Fibroblast of lung (primary cell): ENCODE results near the gene MRPS18A. TPM values are rescaled to one million over a fixed set of nuclear protein-coding genes. Genes with fewer than 3 reads are reported as not detected.

ENCODE experiments used
- DNase-seq, 2 donors: peaks; one replicate each; pipeline versions ENCODE4 v3.0.0 to v3.0.0-alpha.2; 2010; ENCODE audit warnings: low read depth in 2 of 2
- H2AFZ ChIP-seq: 2 replicates; pipeline ENCODE4 v1.5.1; 2012; ENCODE audit warnings: low read length, control low read depth, inconsistent platforms
- H3K27ac ChIP-seq: 2 replicates; pipeline ENCODE4 v1.5.1; 2011; ENCODE audit warnings: low read length, control low read depth; ENCODE audit not compliant: insufficient read depth
- H3K27me3 ChIP-seq: 2 replicates; pipeline ENCODE4 v1.5.1; 2011; ENCODE audit warnings: mild to moderate bottlenecking, low read length; ENCODE audit not compliant: control insufficient read depth, insufficient read depth
- H3K36me3 ChIP-seq: 2 replicates; pipeline ENCODE4 v1.5.1; 2011; ENCODE audit warnings: low read length; ENCODE audit not compliant: control insufficient read depth, insufficient read depth
- H3K4me1 ChIP-seq: 2 replicates; pipeline ENCODE4 v1.5.1; 2011; ENCODE audit warnings: low read length; ENCODE audit not compliant: control insufficient read depth, insufficient read depth; ENCODE audit errors: extremely low read depth
- H3K4me2 ChIP-seq: 2 replicates; pipeline ENCODE4 v1.5.1; 2011; ENCODE audit warnings: low read length, control low read depth; ENCODE audit not compliant: insufficient read depth; ENCODE audit errors: extremely low read depth
- H3K4me3 ChIP-seq, 4 experiments: fragments of 200-600 bp in 1 of 4; sonication (generic) in 1 of 4; replicated peaks in 1 of 4; 2 replicates each; pipeline ENCODE4 v1.5.1; 2011 to 2016; ENCODE audit warnings: low read length in 4 of 4, low read depth in 3 of 4, mild to moderate bottlenecking in 3 of 4, control low read depth in 2 of 4, inconsistent platforms in 1 of 4, mixed read lengths in 1 of 4; ENCODE audit not compliant: insufficient read depth in 1 of 4; ENCODE audit errors: control extremely low read depth in 1 of 4
- H3K79me2 ChIP-seq: 2 replicates; pipeline ENCODE4 v1.5.1; 2012; ENCODE audit warnings: mild to moderate bottlenecking, low read length, inconsistent platforms; ENCODE audit not compliant: control insufficient read depth, insufficient read depth
- H3K9ac ChIP-seq: 2 replicates; pipeline ENCODE4 v1.5.1; 2011; ENCODE audit warnings: mild to moderate bottlenecking, low read length, control low read depth; ENCODE audit not compliant: insufficient read depth
- H3K9me3 ChIP-seq: 2 replicates; pipeline ENCODE4 v1.5.1; 2012; ENCODE audit warnings: low read depth, low read length; ENCODE audit not compliant: control insufficient read depth, insufficient read depth
- H4K20me1 ChIP-seq: 2 replicates; pipeline ENCODE4 v1.5.1; 2011; ENCODE audit warnings: low read length; ENCODE audit not compliant: control insufficient read depth, insufficient read depth; ENCODE audit errors: extremely low read depth
- EZH2 ChIP-seq: IDR thresholded peaks from 2 replicates; pipeline ENCODE4 v1.5.1; 2012; ENCODE audit warnings: low read length, control low read depth, mild to moderate bottlenecking; ENCODE audit errors: missing control alignments
- polyA plus RNA-seq, 2 donors: library from polyadenylated mRNA; depleted of rRNA in 1 of 2; stranded (reverse) in 1 of 2; unstranded in 1 of 2; fragments of >200 nt; gene quantifications; 2 replicates each; pipeline ENCODE4 v1.2.1, GENCODE V29; 2011 to 2012; ENCODE audit warnings: missing spikeins in 1 of 2
- total RNA-seq: library from RNA; depleted of rRNA; stranded (reverse); fragments of >200 nt; gene quantifications from 2 replicates; pipeline ENCODE4 v1.2.1, GENCODE V29; 2014
- TF ChIP-seq, protein P1 (sequence below), 2 donors: IDR thresholded peaks in 1 of 2; conservative IDR thresholded peaks in 1 of 2; 1 replicate in 1 of 2; 2 replicates in 1 of 2; pipeline ENCODE4 v1.5.1; 2011 to 2012; ENCODE audit warnings: low read length in 2 of 2, control low read depth in 1 of 2, inconsistent platforms in 1 of 2, low read depth in 1 of 2, mild to moderate bottlenecking in 1 of 2

The MRPS18A gene
- total and polyA plus RNA-seq, 2 donors (not counting 1 experiment from before 2014, with no cell fraction given), result 31.8 to 42.1 TPM

DNA sequence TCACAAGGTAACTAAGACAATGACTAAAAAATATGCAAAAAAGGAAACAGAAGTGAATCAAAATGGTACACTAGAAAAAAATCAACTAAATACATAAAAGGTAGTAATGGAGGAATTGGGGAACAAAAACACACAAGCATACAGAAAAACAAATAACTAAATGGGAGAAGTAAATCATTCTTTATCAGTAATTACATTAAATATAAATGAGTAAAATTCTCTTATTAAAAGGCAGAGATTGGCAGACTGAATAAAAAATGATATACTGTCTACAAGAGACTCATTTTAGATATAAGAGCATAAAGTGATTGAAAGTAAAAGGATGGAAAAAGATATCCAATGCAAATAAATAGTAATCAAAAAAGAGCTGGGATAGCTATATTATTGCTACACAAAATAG, 43.0 kb upstream of the MRPS18A start:
- Histone ChIP-seq H3K27me3 (peaks cover 8% of the 10 kb centered on the region), H3K4me3 (no peak overlapping the region), H2AFZ (no peak overlapping the region), H3K27ac (no peak overlapping the region), H3K79me2 (no peaks in the 10 kb centered on the region), H3K4me1 (no peaks in the 10 kb centered on the region), H4K20me1 (no peaks in the 10 kb centered on the region), H3K4me2 (no peak overlapping the region), H3K9me3 (no peaks in the 10 kb centered on the region), H3K9ac (no peak overlapping the region), H3K36me3 (no peaks in the 10 kb centered on the region)
- DNase-seq, result no peak
- TF ChIP-seq EZH2, result no peak
- TF ChIP-seq, protein P1, sequence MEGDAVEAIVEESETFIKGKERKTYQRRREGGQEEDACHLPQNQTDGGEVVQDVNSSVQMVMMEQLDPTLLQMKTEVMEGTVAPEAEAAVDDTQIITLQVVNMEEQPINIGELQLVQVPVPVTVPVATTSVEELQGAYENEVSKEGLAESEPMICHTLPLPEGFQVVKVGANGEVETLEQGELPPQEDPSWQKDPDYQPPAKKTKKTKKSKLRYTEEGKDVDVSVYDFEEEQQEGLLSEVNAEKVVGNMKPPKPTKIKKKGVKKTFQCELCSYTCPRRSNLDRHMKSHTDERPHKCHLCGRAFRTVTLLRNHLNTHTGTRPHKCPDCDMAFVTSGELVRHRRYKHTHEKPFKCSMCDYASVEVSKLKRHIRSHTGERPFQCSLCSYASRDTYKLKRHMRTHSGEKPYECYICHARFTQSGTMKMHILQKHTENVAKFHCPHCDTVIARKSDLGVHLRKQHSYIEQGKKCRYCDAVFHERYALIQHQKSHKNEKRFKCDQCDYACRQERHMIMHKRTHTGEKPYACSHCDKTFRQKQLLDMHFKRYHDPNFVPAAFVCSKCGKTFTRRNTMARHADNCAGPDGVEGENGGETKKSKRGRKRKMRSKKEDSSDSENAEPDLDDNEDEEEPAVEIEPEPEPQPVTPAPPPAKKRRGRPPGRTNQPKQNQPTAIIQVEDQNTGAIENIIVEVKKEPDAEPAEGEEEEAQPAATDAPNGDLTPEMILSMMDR (conservative IDR thresholded peaks at IDR 0.05 in 1 of 2, IDR thresholded peaks at IDR 0.05 in 1 of 2; ENCODE audit: low read depth in 1 of 2, low read length in 2 of 2), result no peak

GRCh38 chr6:43729537-43729936, 41.9 kb upstream of the MRPS18A start:
- no peak overlapping the region for H3K27ac ChIP-seq

DNA sequence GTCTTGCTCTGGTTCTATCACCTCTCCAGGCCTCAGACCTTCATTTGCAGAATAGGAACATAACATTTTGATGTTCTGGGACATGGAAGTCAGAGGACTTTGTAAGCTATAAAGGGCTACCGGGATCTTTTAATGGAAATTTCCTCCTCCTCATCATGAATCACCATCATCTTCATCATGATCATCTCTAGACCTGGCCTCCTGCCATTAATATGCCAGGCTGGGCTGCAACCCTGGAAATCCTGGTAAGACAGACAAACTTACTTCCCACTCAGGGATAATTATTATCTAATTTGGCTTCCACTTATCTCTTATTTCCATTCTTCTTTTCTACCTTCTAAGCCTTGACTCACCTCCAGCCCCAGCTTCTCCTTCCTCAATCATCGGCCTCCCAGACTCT, 41.0 kb upstream of the MRPS18A start:
- Histone ChIP-seq H3K9ac (no peak overlapping the region), H4K20me1 (no peaks in the 10 kb centered on the region), H3K4me1 (peaks cover 7% of the 10 kb centered on the region), H3K4me2 (no peak overlapping the region), H2AFZ (no peak overlapping the region), H3K27me3 (peaks cover 6% of the 10 kb centered on the region), H3K9me3 (no peaks in the 10 kb centered on the region), H3K4me3 (no peak overlapping the region), H3K27ac (no peak overlapping the region), H3K36me3 (no peaks in the 10 kb centered on the region), H3K79me2 (no peaks in the 10 kb centered on the region)
- no peak for DNase-seq
- TF ChIP-seq, protein P1 (conservative IDR thresholded peaks at IDR 0.05 in 1 of 2, IDR thresholded peaks at IDR 0.05 in 1 of 2; ENCODE audit: low read depth in 1 of 2, low read length in 2 of 2), result no peak
- no peak for TF ChIP-seq EZH2

More at GRCh38 chr6:43729537-43729936, 41.9 kb upstream of the MRPS18A start:
- Histone ChIP-seq H3K4me3 (no peak overlapping the region), H2AFZ (no peak overlapping the region), H3K4me1 (peaks cover 7% of the 10 kb centered on the region), H3K27me3 (peaks cover 8% of the 10 kb centered on the region), H3K79me2 (no peaks in the 10 kb centered on the region), H3K36me3 (no peaks in the 10 kb centered on the region), H4K20me1 (no peaks in the 10 kb centered on the region), H3K4me2 (no peak overlapping the region), H3K9me3 (no peaks in the 10 kb centered on the region), H3K9ac (no peak overlapping the region)
- no peak for TF ChIP-seq EZH2
- TF ChIP-seq, protein P1 (conservative IDR thresholded peaks at IDR 0.05 in 1 of 2, IDR thresholded peaks at IDR 0.05 in 1 of 2; ENCODE audit: low read depth in 1 of 2, low read length in 2 of 2), result no peak
- no peak for DNase-seq
